Ovary (tissue), 9 donors: Measurements from ENCODE around the gene MAP6. TPM values are rescaled to one million over a fixed set of nuclear protein-coding genes. Genes with fewer than 3 reads are reported as not detected.

Experiments
- DNase-seq, 5 donors: peaks; one replicate each; pipeline ENCODE4 v3.0.0-alpha.2; 2019 to 2020
- H3K27ac ChIP-seq, 2 donors: fragments of 200-600 bp; one replicate each; pipeline versions ENCODE4 v1.5.1 to v1.8.0; 2019 to 2022
- H3K27me3 ChIP-seq: fragments of 200-600 bp; one replicate; pipeline ENCODE4 v1.8.0; 2022
- H3K36me3 ChIP-seq: fragments of 200-600 bp; sonication (generic); one replicate; pipeline ENCODE4 v1.5.1; 2019
- H3K4me1 ChIP-seq: one replicate; pipeline ENCODE4 v1.8.1; 2013; ENCODE audit warnings: mild to moderate bottlenecking, moderate library complexity; ENCODE audit not compliant: insufficient read depth
- H3K4me3 ChIP-seq: fragments of 200-600 bp; sonication (generic); one replicate; pipeline ENCODE4 v1.5.1; 2017
- H3K9me3 ChIP-seq, 2 donors: fragments of 200-600 bp in 1 of 2; sonication (generic) in 1 of 2; one replicate each; pipeline versions ENCODE4 v1.5.1 to v1.8.1; 2013 to 2019; ENCODE audit warnings: mild to moderate bottlenecking in 1 of 2, moderate library complexity in 1 of 2
- CTCF ChIP-seq, 3 donors: fragments of 450-650 bp in 2 of 3; fragments of 200-600 bp in 1 of 3; IDR thresholded peaks; one replicate each; pipeline versions ENCODE4 v1.5.1 to v1.8.0; 2016 to 2022; ENCODE audit warnings: antibody characterized with exemption in 3 of 3, mild to moderate bottlenecking in 1 of 3
- EP300 ChIP-seq: sonication (generic); formaldehyde crosslinking; IDR thresholded peaks from one replicate; pipeline ENCODE4 v1.6.1; 2017; ENCODE audit warnings: antibody characterized with exemption
- POLR2A ChIP-seq: fragments of 450-650 bp; IDR thresholded peaks from one replicate; pipeline ENCODE4 v1.6.1; 2017; ENCODE audit warnings: antibody characterized with exemption, mild to moderate bottlenecking, moderate library complexity
- WGBS, 3 donors: extraction: QIAGEN DNeasy Blood & Tissue Kit in 1 of 3; methylation state at CpG; one replicate each; pipeline versions ENCODE4 v1.1.5 to v1.1.7; 2013 to 2017; 5-methylcytosine and 5-hydroxymethylcytosine counted together
- intact Hi-C, 4 donors: fragments of 100-400 bp; cut with DNase I; formaldehyde crosslinking; loops; one replicate each; pipeline versions ENCODE4 v1.11.0 to v1.15.1; 2022 to 2023
- polyA plus RNA-seq, 2 donors: library from polyadenylated mRNA; stranded (reverse); fragments of 200-250 nt in 1 of 2; fragments of 350-450 nt in 1 of 2; fragmentation: Illumina TruSeq in 1 of 2; extraction: RNeasy Lipid Tissue Mini Kit (QIAGEN cat#74804) in 1 of 2; gene quantifications; one replicate each; pipeline ENCODE4 v1.2.3, GENCODE V29; 2013 to 2014
- total RNA-seq, 7 donors: library from RNA; depleted of rRNA in 2 of 7; stranded (reverse); fragments of >200 nt in 2 of 7; fragmentation: NEBNext Ultra II Directional in 3 of 7; extraction: Animal tissue kit (Norgen Biotek cat#: 25700) in 3 of 7; gene quantifications; one replicate each; pipeline versions ENCODE4 v1.1.0 to v1.2.4, GENCODE V29; 2016 to 2023
- donor health status: DM: no; HTN: no; CAD: no; lungs with moderate emphysema.
- donor health status: DM: no; HTN: no; CAD: no.
- donor health status: Bipolar disorder and iron deficiency.
- donor health status: DM: yes; HTN: yes; CAD: no.
- donor health status: DM: no; HTN: no; CAD: no.
- donor health status: DM: yes; HTN: yes; CAD: no.

MAP6 gene
- total and polyA plus RNA-seq, 9 donors: 2.1 to 18.7 (median 8.8) TPM

DNA sequence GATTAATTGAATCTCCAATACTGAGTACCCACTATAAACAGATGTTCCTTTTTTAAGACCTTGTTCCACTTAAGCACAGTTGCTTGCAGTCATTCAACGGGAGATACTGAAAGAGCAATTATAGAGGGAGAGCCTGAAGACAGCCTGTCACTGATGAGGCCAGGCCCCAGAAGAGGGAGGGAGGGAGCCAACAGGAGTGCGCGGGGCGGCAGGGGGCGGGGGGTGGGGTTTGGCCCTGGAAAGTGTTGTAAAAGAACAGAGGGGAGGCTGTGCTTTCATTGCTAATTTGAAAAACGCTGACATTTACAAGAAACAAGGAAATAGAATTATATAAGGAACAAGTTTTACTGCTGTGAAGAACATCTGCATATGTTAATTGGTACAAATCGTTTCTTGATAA is 53.1 kb downstream of the MAP6 start:
- Histone ChIP-seq H3K36me3 (no peaks in the 10 kb centered on the region), H3K27me3 (no peaks in the 10 kb centered on the region), H3K4me1 (no peaks in the 10 kb centered on the region), H3K4me3 (no peak overlapping the region), H3K27ac (no peak overlapping the region), H3K9me3 (no peaks in the 10 kb centered on the region)
- TF ChIP-seq EP300: no peak
- DNase-seq: no peak
- intact Hi-C loops: no loop called here
- 31 to 37% (median 33%) methylated on average over 7 of the region's 7 CpGs for WGBS, 3 donors

- no peak for TF ChIP-seq CTCF (IDR thresholded peaks at IDR 0.05)
- no peak for TF ChIP-seq EP300
- TF ChIP-seq POLR2A: no peak
- WGBS, 3 donors: 82 to 88% (median 87%) methylated on average over 3 of the region's 3 CpGs
- Histone ChIP-seq H3K4me3 (no peak overlapping the region), H3K36me3 (no peaks in the 10 kb centered on the region), H3K27ac (no peak overlapping the region), H3K4me1 (no peaks in the 10 kb centered on the region), H3K9me3 (no peaks in the 10 kb centered on the region), H3K27me3 (no peaks in the 10 kb centered on the region)
- intact Hi-C loops: no loop called here
- no peak for DNase-seq
These were observed 57.0 kb downstream of the MAP6 start for GRCh38 chr11:75611823-75612222.

- Histone ChIP-seq H3K9me3 (no peaks in the 10 kb centered on the region), H3K36me3 (no peaks in the 10 kb centered on the region), H3K27ac (no peak overlapping the region), H3K27me3 (no peaks in the 10 kb centered on the region), H3K4me3 (no peak overlapping the region), H3K4me1 (no peaks in the 10 kb centered on the region)
- intact Hi-C loops: no loop called here
- TF ChIP-seq EP300 (no peak), CTCF (IDR thresholded peaks at IDR 0.05) (no peak), POLR2A (no peak)
- no peak for DNase-seq
- WGBS, 3 donors: 87 to 90% (median 89%) methylated on average over 8 of the region's 8 CpGs
These were observed 62.7 kb downstream of the MAP6 start for GRCh38 chr11:75606099-75606498.

- Histone ChIP-seq H3K4me1 (no peaks in the 10 kb centered on the region), H3K27me3 (no peaks in the 10 kb centered on the region), H3K27ac (no peak overlapping the region), H3K9me3 (no peaks in the 10 kb centered on the region), H3K4me3 (no peak overlapping the region), H3K36me3 (no peaks in the 10 kb centered on the region)
- intact Hi-C loops: loop anchor here in 1 of 4 donors (5.0 kb wide), 1 partner anchor 1348 kb away; no protein-coding TSS in a partner anchor
- no peak for DNase-seq
- WGBS, 3 donors: 90 to 92% (median 92%) methylated on average over 16 of the region's 16 CpGs
- TF ChIP-seq CTCF (IDR thresholded peaks at IDR 0.05) (no peak), EP300 (no peak), POLR2A (no peak)
These were observed 64.8 kb downstream of the MAP6 start for GRCh38 chr11:75603791-75604736.

DNA sequence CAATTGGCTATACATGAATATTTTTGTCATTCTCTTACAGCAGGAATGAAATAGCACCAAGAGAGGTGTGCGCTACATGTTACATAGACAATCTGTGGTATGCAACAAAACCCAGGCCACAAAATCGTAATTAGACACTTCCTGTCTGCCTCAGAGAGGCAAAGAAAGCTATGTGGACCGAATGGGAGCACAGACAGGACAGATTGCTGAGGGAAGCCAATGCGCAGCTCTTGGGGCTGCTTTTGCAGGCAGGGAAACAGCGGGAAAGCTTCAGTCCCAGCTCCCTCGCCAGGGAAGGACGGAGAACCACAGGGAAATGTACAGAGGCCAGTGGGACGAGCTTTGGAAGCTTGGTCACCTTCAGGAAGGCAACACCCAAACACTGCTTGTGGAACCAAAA is 65.9 kb downstream of the MAP6 start:
- TF ChIP-seq POLR2A (no peak), CTCF (IDR thresholded peaks at IDR 0.05) (no peak), EP300 (no peak)
- no peak overlapping the region for H3K27ac ChIP-seq
- no peaks in the 10 kb centered on the region for H3K4me1 ChIP-seq
- H3K9me3 ChIP-seq: no peaks in the 10 kb centered on the region
- no peaks in the 10 kb centered on the region for H3K27me3 ChIP-seq
- WGBS, 3 donors: 83 to 89% (median 88%) methylated on average over 8 of the region's 8 CpGs
- no peak overlapping the region for H3K4me3 ChIP-seq
- DNase-seq: no peak
- intact Hi-C loops: loop anchor here in 1 of 4 donors (5.0 kb wide), 1 partner anchor 1349 kb away; no protein-coding TSS in a partner anchor
- no peaks in the 10 kb centered on the region for H3K36me3 ChIP-seq
